HEK293 (cell line): Measurements from ENCODE around the gene PEX14.

Experiments
- EGR2 ChIP-seq: fragments of 450-650 bp; formaldehyde crosslinking; IDR thresholded peaks from 2 replicates; pipeline ENCODE4 v1.5.1; 2016; ENCODE audit warnings: low read depth, missing biosample characterization, missing genetic modification characterization
- GLIS1 ChIP-seq: fragments of 450-650 bp; formaldehyde crosslinking; IDR thresholded peaks from 2 replicates; pipeline ENCODE4 v1.5.1; 2016; ENCODE audit warnings: missing biosample characterization, missing genetic modification characterization
- GLIS2 ChIP-seq: fragments of 450-650 bp; formaldehyde crosslinking; IDR thresholded peaks from 2 replicates; pipeline ENCODE4 v1.5.1; 2016; ENCODE audit warnings: missing biosample characterization, missing genetic modification characterization
- INSM2 ChIP-seq: fragments of 450-650 bp; formaldehyde crosslinking; IDR thresholded peaks from 2 replicates; pipeline ENCODE4 v1.5.1; 2016; ENCODE audit warnings: missing biosample characterization, missing genetic modification characterization
- KLF7 ChIP-seq: fragments of 450-650 bp; formaldehyde crosslinking; IDR thresholded peaks from 2 replicates; pipeline ENCODE4 v1.5.1; 2016; ENCODE audit warnings: missing biosample characterization, missing genetic modification characterization, borderline replicate concordance
- OSR2 ChIP-seq: fragments of 450-650 bp; formaldehyde crosslinking; IDR thresholded peaks from 2 replicates; pipeline ENCODE4 v1.5.1; 2016; ENCODE audit warnings: missing biosample characterization, missing genetic modification characterization
- PRDM1 ChIP-seq: fragments of 450-650 bp; formaldehyde crosslinking; IDR thresholded peaks from 2 replicates; pipeline ENCODE4; 2016; ENCODE audit warnings: missing biosample characterization, missing genetic modification characterization
- WT1 ChIP-seq: fragments of 450-650 bp; formaldehyde crosslinking; IDR thresholded peaks from 2 replicates; pipeline ENCODE4 v1.5.1; 2016; ENCODE audit warnings: missing biosample characterization, missing genetic modification characterization
- ZBTB44 ChIP-seq: fragments of 450-650 bp; IDR thresholded peaks from 2 replicates; pipeline ENCODE4 v1.5.1; 2018; ENCODE audit warnings: missing biosample characterization, mild to moderate bottlenecking, missing genetic modification characterization
- ZBTB48 ChIP-seq: fragments of 450-650 bp; formaldehyde crosslinking; IDR thresholded peaks from 2 replicates; pipeline ENCODE4 v1.5.1; 2016; ENCODE audit warnings: missing biosample characterization, missing genetic modification characterization
- ZFP3 ChIP-seq: fragments of 450-650 bp; formaldehyde crosslinking; IDR thresholded peaks from 2 replicates; pipeline ENCODE4 v1.5.1; 2016; ENCODE audit warnings: low read depth, missing biosample characterization, missing genetic modification characterization
- ZNF221 ChIP-seq: fragments of 450-650 bp; formaldehyde crosslinking; IDR thresholded peaks from 2 replicates; pipeline ENCODE4 v1.5.1; 2017; ENCODE audit warnings: missing biosample characterization, missing genetic modification characterization, borderline replicate concordance
- ZNF354C ChIP-seq: fragments of 450-650 bp; formaldehyde crosslinking; IDR thresholded peaks from 2 replicates; pipeline ENCODE4 v1.5.1; 2016; ENCODE audit warnings: missing biosample characterization, missing genetic modification characterization, low read depth, borderline replicate concordance
- ZNF394 ChIP-seq: fragments of 450-650 bp; formaldehyde crosslinking; IDR thresholded peaks from 2 replicates; pipeline ENCODE4 v1.5.1; 2016; ENCODE audit warnings: missing biosample characterization, missing genetic modification characterization, mild to moderate bottlenecking, moderate library complexity, borderline replicate concordance
- ZNF398 ChIP-seq: fragments of 450-650 bp; formaldehyde crosslinking; IDR thresholded peaks from 2 replicates; pipeline ENCODE4 v1.5.1; 2017; ENCODE audit warnings: missing biosample characterization, missing genetic modification characterization
- ZNF560 ChIP-seq: fragments of 450-650 bp; formaldehyde crosslinking; IDR thresholded peaks from 2 replicates; pipeline ENCODE4 v1.5.1; 2017; ENCODE audit warnings: missing biosample characterization, missing genetic modification characterization, borderline replicate concordance
- ZNF600 ChIP-seq: fragments of 450-650 bp; formaldehyde crosslinking; IDR thresholded peaks from 2 replicates; pipeline ENCODE4 v1.5.1; 2016; ENCODE audit warnings: missing biosample characterization, missing genetic modification characterization
- ZNF626 ChIP-seq: fragments of 450-650 bp; sonication (Bioruptor Pico); formaldehyde crosslinking; IDR thresholded peaks from 2 replicates; pipeline ENCODE4 v1.5.1; 2018; ENCODE audit warnings: missing biosample characterization, missing genetic modification characterization, inconsistent platforms
- ZNF654 ChIP-seq: fragments of 450-650 bp; formaldehyde crosslinking; IDR thresholded peaks from 2 replicates; pipeline ENCODE4 v1.5.1; 2016; ENCODE audit warnings: low read depth, missing biosample characterization, missing genetic modification characterization
- TF ChIP-seq, protein P1 (sequence below): fragments of 450-650 bp; formaldehyde crosslinking; IDR thresholded peaks from 2 replicates; pipeline ENCODE4 v1.5.1; 2016; ENCODE audit warnings: missing biosample characterization, missing genetic modification characterization
- TF ChIP-seq, protein P2 (sequence below): fragments of 450-650 bp; formaldehyde crosslinking; IDR thresholded peaks from 2 replicates; pipeline ENCODE4 v1.5.1; 2016; ENCODE audit warnings: missing biosample characterization, missing genetic modification characterization
- TF ChIP-seq, protein P3 (sequence below): fragments of 450-650 bp; formaldehyde crosslinking; IDR thresholded peaks from 2 replicates; pipeline ENCODE4 v1.5.1; 2017; ENCODE audit warnings: missing biosample characterization, mild to moderate bottlenecking, missing genetic modification characterization, moderate library complexity
- TF ChIP-seq, protein P4 (sequence below): fragments of 450-650 bp; formaldehyde crosslinking; IDR thresholded peaks from 2 replicates; pipeline ENCODE4 v1.5.1; 2017; ENCODE audit warnings: missing biosample characterization, missing genetic modification characterization

PEX14 gene

GRCh38 chr1:10674700-10675609 lies 200.2 kb downstream of the PEX14 start (continued):
- TF ChIP-seq, protein P1, sequence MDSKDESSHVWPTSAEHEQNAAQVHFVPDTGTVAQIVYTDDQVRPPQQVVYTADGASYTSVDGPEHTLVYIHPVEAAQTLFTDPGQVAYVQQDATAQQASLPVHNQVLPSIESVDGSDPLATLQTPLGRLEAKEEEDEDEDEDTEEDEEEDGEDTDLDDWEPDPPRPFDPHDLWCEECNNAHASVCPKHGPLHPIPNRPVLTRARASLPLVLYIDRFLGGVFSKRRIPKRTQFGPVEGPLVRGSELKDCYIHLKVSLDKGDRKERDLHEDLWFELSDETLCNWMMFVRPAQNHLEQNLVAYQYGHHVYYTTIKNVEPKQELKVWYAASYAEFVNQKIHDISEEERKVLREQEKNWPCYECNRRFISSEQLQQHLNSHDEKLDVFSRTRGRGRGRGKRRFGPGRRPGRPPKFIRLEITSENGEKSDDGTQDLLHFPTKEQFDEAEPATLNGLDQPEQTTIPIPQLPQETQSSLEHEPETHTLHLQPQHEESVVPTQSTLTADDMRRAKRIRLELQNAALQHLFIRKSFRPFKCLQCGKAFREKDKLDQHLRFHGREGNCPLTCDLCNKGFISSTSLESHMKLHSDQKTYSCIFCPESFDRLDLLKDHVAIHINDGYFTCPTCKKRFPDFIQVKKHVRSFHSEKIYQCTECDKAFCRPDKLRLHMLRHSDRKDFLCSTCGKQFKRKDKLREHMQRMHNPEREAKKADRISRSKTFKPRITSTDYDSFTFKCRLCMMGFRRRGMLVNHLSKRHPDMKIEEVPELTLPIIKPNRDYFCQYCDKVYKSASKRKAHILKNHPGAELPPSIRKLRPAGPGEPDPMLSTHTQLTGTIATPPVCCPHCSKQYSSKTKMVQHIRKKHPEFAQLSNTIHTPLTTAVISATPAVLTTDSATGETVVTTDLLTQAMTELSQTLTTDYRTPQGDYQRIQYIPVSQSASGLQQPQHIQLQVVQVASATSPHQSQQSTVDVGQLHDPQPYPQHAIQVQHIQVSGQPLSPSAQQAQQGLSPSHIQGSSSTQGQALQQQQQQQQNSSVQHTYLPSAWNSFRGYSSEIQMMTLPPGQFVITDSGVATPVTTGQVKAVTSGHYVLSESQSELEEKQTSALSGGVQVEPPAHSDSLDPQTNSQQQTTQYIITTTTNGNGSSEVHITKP (tag by site-specific recombination): 0 out of 2 replicates have a peak, but pooled peaks have one; percentile 44
- TF ChIP-seq KLF7 (tag by site-specific recombination) (peak; percentile 13; the same call in 1 of the 2 replicates), PRDM1 (tag by site-specific recombination) (no peak), ZNF221 (tag by site-specific recombination) (no peak), EGR2 (tag by site-specific recombination) (no peak), OSR2 (tag by site-specific recombination) (peak; percentile 73; the same call in 1 of the 2 replicates), ZBTB48 (tag by site-specific recombination) (peak; percentile 30; the same call in 1 of the 2 replicates), GLIS1 (tag by site-specific recombination) (peak; percentile 98), ZNF654 (no peak), ZNF398 (tag by site-specific recombination) (peak; percentile 94), ZFP3 (tag by site-specific recombination) (no peak), ZBTB44 (tag by site-specific recombination) (peak; percentile 46; the same call in 1 of the 2 replicates), ZNF626 (tag by site-specific recombination) (no peak), WT1 (tag by site-specific recombination) (peak; percentile 95), ZNF560 (tag by site-specific recombination) (no peak), INSM2 (tag by site-specific recombination) (peak; percentile 88), ZNF394 (tag by site-specific recombination) (no peak), ZNF354C (tag by site-specific recombination) (no peak), ZNF600 (tag by site-specific recombination) (0 out of 2 replicates have a peak, but pooled peaks have one; percentile 57), GLIS2 (tag by site-specific recombination) (peak; percentile 65; the same call in 1 of the 2 replicates)
- TF ChIP-seq, protein P2, sequence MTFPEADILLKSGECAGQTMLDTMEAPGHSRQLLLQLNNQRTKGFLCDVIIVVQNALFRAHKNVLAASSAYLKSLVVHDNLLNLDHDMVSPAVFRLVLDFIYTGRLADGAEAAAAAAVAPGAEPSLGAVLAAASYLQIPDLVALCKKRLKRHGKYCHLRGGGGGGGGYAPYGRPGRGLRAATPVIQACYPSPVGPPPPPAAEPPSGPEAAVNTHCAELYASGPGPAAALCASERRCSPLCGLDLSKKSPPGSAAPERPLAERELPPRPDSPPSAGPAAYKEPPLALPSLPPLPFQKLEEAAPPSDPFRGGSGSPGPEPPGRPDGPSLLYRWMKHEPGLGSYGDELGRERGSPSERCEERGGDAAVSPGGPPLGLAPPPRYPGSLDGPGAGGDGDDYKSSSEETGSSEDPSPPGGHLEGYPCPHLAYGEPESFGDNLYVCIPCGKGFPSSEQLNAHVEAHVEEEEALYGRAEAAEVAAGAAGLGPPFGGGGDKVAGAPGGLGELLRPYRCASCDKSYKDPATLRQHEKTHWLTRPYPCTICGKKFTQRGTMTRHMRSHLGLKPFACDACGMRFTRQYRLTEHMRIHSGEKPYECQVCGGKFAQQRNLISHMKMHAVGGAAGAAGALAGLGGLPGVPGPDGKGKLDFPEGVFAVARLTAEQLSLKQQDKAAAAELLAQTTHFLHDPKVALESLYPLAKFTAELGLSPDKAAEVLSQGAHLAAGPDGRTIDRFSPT: peak; percentile 80
- TF ChIP-seq, protein P3, sequence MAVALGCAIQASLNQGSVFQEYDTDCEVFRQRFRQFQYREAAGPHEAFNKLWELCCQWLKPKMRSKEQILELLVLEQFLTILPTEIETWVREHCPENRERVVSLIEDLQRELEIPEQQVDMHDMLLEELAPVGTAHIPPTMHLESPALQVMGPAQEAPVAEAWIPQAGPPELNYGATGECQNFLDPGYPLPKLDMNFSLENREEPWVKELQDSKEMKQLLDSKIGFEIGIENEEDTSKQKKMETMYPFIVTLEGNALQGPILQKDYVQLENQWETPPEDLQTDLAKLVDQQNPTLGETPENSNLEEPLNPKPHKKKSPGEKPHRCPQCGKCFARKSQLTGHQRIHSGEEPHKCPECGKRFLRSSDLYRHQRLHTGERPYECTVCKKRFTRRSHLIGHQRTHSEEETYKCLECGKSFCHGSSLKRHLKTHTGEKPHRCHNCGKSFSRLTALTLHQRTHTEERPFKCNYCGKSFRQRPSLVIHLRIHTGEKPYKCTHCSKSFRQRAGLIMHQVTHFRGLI (tag by site-specific recombination): no peak
- TF ChIP-seq, protein P4, sequence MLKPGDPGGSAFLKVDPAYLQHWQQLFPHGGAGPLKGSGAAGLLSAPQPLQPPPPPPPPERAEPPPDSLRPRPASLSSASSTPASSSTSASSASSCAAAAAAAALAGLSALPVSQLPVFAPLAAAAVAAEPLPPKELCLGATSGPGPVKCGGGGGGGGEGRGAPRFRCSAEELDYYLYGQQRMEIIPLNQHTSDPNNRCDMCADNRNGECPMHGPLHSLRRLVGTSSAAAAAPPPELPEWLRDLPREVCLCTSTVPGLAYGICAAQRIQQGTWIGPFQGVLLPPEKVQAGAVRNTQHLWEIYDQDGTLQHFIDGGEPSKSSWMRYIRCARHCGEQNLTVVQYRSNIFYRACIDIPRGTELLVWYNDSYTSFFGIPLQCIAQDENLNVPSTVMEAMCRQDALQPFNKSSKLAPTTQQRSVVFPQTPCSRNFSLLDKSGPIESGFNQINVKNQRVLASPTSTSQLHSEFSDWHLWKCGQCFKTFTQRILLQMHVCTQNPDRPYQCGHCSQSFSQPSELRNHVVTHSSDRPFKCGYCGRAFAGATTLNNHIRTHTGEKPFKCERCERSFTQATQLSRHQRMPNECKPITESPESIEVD (tag by site-specific recombination): peak; percentile 95
